SK-N-DZ (cell line): Measurements from ENCODE around the gene IFIT3.

Source experiments
- DNase-seq: peaks from one replicate; pipeline ENCODE4 v3.0.0-alpha.2; 2015; ENCODE audit warnings: low spot score

The IFIT3 gene

DNA sequence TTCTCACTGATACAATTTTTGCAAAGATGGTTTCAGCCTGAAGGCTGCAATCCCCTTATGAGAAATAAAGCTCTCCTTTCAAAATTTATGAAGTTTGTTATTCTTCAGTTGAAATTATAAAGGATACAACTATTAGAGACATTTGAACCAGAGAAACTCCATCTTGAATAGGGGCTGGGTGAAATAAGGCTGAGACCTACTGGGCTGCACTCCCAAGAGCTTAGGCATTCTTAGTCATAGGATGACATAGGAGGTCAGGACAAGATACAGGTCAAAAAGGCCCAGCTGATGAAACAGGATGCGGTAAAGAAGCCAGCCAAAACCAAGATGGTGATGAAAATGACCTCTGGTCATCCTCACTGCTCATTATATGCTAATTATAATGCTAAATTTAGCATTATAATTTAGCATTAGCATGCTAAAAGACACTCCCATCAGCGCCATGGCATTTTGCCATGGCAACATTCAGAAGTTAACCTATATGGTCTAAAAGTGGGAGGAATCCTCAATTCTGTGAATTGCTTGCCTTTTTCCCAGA lies 27.7 kb downstream of the IFIT3 start:
- DNase-seq, result no peak

DNA sequence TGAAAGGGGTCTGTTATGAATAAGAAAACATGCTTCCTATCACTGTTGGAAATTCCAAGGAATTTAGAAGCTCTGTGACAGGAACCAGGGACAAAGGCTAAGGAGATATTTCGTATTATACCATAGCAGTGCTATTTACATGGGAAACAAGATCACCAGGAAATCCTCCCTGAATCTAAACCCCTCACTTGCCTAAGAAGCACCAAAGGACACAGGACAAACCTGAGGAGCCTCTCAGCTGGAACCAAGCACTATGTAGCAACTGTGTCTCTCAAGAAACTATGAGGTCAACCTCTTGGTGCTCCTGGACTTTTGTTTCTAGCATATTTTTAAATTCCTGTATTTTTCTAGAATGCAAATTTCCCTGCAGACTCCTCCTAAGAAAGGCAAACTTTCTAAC lies 29.3 kb downstream of the IFIT3 start:
- no peak for DNase-seq

DNA sequence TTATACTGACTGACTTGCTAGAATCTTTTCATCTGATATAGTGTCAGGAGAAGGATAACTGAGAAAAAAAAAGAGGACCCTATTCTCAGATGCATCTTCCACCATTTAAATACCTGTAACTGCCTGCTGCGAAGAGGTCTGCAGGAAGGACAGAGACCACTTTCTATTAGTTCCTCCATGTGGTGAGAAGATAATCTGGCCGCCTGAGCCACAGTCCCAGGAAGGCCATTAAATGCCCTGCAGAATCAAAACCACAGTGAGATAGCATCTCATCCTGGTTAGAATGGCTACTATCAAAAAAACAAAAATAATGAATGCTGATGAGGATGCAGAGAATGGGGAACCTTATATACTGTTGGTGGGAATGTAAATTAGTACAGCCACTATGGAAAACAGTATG lies 30.2 kb downstream of the IFIT3 start:
- DNase-seq, result no peak

DNA sequence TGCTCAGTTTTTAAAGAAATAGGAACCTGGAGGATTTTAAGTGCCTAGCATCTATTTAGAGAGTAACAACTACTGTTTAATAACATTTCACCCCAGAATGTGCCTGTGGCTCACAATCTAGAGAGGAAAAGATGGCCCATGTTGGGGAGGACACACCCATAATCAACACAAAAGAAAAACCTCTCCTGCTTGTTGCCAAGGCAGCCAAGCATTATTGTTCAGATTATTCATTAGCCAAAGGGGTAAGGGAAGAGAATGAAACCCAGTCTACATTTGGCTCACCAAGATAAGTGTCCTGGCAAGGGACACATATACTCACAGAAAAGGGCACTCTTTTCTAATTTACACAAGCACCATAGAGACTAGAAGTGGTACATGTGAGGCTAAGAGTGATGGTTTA lies 32.4 kb downstream of the IFIT3 start:
- DNase-seq, result no peak

DNA sequence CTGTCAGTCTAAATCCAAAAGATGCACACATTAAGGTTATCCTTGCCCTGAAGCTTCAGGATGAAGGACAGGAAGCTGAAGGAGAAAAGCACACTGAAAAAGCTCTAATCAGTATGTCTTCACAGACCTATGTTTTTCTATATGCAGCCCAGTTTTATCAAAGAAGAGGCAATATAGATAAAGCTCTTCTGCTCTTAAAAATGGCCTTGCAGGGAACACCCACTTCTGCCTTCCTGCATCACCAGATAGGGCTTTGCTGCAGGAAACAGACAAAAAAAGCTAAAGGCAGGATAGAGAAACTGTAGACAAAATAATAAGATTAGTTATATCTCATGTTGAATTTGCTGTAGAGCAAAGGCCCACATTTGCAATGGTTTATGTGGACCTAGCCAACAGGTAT lies 35.1 kb downstream of the IFIT3 start:
- DNase-seq, result no peak

DNA sequence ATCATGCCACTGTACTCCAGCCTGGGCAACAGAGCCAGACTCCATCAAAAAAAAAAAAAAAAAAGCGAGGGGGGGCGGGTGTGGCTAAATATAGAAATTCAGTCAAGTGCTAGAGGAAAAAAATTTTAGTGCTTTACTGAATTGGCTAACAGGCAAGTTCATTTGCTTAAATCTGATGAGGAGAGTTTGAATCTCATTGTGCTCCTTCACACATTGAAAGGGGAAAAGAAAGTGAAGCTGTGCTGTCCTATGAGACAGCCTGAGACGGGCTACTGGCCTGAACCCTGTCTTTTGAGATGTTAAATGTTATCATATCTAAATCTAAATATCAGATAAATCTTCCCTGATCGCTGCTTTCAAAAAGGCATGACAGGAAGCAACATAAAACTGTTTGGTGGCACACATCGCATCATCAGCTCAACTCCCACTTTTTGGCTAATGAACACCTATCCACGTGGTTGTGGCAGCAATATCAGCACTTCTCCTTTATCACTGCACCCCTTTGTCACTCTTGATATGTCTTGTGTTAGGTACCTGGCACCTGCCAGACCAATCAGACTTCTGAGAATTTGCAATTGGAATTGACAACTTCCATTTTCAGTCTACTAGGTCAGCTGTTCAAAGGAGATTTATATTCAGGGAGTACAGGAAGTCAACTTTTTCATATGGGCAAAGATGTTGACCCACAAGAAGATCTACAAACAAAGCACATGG lies 36.1 kb downstream of the IFIT3 start:
- DNase-seq, result no peak

DNA sequence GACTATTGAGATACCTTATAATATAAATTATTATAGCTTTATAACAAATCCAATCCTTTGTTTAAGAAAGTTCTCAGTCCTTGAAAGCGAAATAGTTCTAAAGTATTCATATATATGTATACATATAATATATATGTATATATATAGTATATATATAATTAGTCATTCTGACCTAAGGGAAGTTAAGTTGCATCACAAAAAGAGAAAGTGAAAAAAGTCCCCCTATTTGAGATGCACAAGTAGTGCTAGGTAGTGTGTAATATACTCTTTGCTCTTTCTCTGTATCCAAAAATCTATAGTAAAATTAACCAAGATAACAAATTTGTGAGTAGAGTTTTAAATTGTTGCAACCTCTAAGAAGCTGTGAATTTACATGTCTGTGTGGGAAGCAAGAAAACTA lies 36.7 kb downstream of the IFIT3 start:
- DNase-seq, result no peak

DNA sequence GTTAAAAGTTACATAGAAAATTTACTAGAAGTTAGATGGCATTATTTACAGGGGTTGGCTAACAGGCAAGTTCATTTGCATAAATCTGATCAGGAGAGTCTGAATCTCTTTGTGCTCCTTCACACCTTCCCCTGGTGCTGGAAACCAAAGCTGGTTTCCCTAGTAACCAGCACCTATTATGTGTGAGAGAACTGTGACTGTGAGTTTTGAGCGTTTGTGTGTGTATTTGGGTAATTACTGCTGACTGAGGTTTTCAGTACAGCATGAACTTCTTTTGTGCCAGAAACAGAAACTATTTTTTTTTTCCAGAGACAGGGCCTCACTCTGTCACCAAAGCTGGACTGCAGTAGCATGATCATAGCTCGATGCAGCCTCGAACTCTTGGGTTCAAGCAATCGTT lies 39.7 kb downstream of the IFIT3 start:
- DNase-seq, result no peak

DNA sequence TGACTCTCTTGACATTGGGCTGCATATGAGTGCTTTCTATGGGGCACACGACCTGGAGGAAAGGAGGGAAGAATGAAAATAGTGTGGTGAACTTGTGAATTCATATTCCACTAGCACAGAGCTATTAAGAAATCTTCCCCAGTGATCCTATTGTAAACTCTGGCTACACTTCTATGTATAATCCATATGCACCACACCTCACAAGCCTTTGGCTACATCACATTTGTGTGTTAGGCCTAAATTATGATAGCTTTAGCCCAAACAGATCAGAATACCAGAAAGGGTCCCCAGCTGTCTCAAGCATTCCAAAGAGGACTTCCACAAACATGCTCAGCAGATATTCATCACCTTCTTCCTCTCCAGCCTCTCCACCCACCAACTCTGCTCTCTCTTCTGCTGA lies 40.3 kb downstream of the IFIT3 start:
- no peak for DNase-seq

DNA sequence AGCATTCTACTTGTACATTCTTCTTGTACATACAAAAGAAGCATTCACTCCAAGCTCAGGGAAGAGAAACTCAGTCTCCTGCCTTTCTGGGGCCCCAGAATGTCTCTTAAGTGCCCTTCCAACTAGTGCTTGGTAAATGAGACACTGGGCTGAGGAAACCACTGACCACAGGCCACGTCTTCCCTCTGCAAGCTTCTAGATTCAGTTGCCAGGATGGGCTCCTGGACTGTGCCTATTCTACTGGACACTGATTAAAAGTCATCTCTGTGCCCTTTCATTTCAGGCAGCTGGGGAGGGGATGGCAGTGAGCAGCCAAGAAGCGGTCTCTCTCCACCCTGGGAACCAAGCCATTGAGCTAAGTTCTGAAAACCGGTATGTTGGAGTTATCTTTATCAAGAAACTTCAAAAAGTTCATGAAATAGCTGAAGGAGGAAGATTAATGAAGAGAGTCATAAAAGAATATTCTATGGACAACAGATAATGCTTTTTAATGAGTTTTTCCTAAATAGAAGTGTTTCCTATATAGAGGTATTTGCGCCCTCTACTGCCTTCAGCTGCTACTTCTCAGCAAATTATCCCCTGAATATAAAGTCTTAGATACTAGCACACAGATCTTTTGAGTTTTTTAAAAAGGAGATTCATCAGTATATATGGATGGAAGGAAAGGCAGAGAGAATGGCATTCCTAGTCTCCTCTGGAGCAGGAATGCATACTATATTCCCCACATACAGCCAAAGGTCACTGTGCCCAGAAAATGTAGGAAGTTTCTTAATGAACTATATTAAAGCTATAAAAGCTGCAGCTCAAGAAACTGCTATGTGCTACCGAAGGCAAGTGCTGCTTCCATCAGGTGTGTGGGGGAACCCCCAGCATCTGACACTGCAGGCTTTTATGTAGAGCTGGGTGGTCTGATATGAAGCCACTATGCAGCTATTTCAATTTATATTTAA lies 41.6 kb downstream of the IFIT3 start:
- no peak for DNase-seq

DNA sequence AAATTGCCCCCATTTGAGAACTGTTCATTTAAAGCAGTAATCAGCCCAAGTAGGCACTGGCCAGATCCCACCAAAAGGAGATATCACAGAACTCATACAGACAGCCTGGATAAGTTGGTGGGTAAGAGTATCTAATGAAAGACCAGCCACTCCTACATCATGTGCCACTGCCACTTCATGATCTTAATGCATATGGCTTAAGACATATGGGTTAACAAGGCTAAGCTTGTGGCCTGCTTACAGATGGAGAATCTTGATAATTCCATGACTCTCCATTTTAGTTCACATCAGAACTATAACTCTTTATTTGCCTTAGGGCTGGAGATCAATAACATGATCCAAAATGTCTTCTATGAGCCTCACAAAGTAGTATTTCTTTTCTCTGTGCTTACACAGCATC lies 43.3 kb downstream of the IFIT3 start:
- DNase-seq, result no peak

DNA sequence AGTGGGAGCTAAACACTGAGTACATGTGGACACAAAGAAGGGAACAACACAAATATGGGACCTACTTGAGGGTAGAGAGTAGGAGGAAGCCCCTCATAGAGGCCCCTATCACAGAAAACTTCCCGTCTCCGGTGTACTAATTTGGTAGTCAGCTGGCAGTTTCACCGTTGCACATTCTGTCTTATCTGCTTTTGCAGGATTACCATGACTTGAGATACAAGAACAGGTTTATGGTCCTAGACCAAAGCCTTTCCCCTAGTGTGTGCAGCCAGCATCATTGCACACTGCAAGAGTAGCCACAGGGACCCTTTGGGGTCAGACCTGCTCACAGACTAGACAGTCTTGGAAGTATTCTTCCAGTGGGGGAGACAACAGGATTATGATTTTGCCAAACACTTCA lies 44.2 kb downstream of the IFIT3 start:
- no peak for DNase-seq

DNA sequence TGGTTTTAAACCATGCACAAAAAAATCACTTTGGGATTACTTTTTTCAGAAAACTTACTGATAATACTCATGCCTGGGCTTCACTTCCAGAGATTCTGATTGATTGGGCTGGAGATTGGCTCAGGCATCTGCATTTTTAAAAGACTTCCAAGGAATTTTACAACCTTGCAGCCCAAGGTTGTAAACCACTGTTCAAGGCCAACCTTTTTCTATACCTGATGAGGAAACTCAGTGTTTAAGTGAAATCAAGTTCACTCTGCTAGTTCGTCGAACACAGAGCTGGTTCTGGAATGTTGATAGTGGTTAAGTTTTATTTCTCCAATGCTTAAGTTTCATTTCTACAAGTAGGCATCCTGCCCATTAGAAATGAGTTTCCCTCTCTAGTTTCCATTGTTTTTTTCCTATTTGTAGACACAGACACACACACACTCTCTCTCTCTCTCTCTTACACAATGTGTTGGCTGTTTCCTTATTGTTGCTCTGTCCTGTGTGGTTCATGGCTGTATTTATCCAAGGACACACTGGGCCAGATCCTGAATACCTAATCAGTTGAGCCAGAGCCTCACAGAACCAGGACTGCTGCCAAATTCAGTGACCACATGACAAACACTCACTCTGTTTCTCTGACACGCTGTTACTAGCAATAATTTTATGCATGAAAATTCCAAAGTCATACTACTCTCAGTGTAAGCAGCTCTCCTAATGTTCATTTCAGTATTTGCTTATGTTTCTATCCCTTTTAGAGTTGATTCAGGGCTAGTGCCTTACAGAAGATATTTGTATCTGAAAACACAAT lies 46.3 kb downstream of the IFIT3 start:
- no peak for DNase-seq

DNA sequence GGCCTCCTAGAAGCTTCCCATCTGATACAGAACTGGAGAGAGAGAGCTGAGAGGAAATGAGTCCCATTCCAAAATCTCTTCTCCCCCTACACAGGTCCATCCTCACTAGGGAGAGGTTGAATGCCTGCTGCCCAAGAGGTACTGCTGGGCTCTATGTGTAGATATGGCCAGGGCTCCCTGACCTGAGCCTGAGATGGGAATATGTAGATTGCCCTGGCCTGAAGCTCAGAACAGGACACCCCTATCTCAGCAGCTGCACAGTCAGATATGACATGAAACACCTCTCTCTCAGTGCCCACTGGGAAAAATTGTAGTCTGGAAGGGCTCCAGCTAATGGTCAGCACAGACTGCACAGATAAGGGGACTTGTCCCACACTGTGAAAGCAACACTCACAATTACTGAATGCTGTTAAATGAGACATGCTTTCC lies 46.9 kb downstream of the IFIT3 start:
- no peak for DNase-seq

DNA sequence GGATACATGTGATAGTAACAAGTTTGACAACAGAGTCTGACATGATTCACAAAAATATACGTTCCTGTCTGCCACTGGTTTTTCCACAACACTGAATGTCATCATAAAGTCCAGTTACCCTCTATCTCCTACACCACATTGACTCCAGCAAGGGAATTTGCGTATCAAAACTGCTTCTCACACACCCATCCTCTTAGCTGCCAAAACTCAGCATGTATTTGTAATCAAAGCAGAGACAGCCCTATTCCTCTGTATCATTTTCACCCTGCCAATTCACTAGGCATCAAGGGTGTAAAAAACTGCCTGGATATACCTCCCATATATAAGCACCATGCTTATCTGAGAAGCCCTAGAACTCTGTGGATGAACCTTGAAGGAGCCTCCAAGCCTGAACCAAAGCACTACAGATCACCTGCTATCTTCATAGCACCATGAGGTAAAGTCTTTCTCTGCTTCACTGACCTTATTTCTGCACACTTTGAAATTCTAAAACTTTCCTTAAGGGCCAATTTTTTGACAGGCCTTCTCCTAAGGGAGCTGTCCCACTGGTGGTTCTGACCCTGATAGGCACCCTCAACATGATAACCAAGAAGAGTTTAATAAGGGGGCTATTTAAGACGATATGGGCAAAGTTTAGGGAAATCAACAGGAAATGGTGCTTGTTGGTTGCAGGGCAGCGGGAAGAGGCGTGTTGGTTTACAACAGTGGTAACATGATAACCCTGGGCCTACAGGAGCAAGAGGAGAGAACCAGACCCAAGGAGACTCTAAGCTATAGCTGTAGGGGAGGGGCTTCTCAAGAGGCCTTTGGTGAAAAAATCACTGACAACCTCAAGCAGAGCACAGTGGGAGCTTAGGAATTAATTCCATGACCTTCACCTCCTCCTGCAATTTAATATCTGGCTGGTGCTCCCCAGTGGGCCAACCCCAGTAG lies 50.2 kb downstream of the IFIT3 start, which contains the start of gene IFIT1B:
Gene IFIT1B (plus strand): TSS at position 352 of the 933 bp plus-strand sequence. CDS start 80 bp downstream, at position 432.
- DNase-seq, result no peak

DNA sequence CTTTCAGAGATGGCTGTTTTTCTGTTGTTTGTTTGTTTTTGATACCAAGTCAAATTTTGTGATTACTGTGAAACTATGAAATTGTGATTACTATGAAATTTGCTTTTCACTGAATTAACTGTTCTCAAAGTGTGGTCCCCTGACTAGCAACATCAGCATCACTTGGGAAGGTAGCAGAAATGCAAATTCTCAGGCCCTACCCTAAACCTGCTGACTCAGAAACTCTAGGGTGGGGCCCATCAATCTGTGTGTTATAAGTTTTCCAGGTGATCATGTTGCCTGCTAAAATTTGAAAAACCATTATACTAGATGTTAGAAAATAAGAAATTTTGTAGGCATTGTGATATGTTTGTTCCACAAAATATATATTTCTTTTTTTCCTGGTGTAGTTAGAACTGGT lies 51.3 kb downstream of the IFIT3 start:
- DNase-seq, result no peak

DNA sequence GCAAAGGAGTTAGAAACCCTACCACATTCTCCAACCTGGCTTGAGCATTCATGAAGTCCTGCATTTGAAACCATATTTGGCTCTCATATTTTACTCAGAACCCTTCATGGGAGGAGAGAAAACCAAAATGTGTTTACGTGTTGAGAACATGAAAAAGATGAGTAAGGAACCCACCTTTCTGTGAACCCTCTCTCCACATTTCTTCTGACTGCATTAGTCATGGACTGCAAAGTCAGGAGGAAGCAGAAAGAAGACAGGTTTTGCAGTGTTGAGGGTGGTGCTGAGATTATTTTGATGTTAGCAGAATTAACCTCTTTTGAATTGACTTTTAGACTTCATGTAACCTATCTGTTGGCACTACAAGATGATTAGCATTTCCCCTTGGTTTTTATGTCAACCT lies 55.0 kb downstream of the IFIT3 start:
- no peak for DNase-seq

DNA sequence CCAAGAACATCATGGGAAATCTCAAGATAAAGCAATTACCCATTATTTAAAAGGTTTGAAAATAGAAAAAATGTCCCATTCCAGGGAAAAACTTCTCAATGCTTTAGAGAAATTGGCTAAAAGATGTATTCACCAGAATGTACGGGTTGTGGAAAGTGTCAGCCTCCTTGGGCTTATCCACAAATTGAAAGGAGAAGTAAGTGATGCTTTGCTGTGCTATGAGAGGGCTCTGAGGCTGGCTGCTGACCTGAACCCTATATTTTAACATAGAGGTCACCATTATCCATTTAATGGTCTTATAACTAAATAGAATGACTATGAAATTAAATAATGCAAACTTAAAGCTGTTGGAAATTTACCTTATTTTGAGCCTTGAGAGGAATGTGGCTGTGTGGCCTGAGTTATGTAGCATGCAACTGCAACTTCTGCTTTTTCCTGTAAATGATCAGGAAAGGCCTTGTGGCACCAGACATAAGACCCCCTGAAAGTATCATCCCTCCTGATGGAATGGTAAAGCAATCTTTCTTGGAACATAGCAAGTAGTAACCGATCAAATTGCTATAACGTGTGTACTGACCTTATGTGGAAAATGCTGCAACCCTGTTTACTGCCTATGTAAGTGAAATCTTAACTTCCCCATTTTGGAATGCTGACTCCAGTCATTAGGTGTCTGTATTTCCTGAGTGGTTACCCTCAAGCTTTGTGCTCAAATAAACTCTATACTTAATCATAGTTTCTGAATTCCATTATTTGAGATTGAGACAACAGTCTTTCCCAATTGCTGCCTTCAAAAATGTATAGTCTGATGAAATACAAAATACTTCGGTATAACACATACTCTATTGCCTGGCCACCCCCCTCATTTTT lies 56.9 kb downstream of the IFIT3 start:
- DNase-seq, result no peak

DNA sequence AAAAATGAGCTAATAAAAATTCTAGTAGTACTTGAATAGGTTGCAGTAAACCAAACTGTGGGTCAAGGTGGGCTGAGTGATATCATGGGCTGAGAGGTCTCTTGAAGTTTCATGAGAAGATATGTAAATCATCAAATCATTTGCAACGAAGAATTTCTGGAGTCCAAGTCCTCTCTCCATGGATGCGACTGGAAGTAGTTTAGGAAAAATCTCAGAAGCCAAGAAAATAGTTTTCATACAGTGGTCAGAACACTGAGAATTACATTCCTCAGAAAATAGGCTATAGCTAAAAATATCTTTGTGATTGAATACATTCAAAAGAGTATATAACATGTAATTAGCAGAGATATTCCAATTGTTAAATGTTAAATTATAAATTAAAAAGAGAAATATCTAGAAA lies 61.0 kb downstream of the IFIT3 start:
- DNase-seq, result no peak

DNA sequence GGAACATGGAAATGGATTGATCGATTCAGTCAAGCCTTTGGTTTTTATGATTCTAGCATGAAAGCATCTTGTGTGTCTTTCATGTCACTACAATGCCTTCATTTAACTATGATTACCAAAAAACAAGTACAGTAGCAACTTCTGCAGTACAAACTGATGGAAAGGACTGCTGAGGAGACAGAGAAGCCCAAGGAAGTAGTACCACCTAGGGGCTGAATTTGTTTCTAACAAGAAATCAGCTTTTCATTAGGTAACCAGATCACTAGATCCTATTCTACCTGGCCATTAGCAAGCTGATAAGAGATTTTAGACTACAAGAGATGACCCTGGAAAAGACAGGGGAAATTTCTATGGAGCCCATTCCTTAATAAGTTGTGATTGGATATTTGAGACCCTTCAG lies 61.5 kb downstream of the IFIT3 start:
- no peak for DNase-seq
